GM21423 (cell line): ENCODE data around the gene SIDT2.
"Not testable (repeated sequence)": the region's sequence is repeated elsewhere in the genome, so short reads cannot be mapped to it uniquely, and the experiment has no call there.

Experiments used
- ATAC-seq: cut with Tn5 transposase; IDR thresholded peaks from one replicate; pipeline ENCODE4 v1.9.1; 2021; ENCODE audit warnings: mild to moderate bottlenecking, moderate library complexity; ENCODE audit not compliant: unreplicated experiment

Gene SIDT2

DNA sequence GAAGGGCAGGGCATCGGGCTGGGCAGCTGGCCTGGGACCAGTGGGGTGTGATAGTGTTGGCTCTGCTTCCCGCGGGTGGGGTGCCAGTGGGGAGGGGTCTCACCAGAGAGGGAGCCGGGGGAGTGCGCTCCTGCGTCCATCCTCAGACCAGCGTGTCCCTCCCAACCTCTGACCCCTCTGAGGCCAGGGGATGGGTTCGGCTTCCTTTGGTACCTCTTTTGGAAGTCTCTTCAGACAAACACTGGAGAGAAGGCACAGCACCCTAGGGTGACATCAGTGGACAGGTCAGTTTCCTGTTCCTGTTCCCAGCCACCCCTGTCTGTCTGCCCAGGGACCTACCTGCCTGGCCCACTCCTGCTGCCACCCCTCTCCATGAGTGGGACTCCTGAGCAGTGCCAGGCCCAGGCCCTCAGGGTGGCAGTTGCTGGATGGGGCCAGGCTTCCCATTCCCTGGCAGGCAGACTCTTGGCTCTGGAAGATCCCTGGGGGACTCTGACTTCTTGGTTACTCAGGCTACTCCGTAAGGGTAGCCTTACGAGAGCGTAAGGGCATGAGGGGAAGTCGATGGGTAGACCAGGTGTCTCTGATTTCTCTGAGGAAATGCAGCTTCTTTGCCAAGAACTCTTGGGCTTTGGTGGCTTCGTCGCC is 23.2 kb downstream of the SIDT2 start:
- no peak for ATAC-seq

DNA sequence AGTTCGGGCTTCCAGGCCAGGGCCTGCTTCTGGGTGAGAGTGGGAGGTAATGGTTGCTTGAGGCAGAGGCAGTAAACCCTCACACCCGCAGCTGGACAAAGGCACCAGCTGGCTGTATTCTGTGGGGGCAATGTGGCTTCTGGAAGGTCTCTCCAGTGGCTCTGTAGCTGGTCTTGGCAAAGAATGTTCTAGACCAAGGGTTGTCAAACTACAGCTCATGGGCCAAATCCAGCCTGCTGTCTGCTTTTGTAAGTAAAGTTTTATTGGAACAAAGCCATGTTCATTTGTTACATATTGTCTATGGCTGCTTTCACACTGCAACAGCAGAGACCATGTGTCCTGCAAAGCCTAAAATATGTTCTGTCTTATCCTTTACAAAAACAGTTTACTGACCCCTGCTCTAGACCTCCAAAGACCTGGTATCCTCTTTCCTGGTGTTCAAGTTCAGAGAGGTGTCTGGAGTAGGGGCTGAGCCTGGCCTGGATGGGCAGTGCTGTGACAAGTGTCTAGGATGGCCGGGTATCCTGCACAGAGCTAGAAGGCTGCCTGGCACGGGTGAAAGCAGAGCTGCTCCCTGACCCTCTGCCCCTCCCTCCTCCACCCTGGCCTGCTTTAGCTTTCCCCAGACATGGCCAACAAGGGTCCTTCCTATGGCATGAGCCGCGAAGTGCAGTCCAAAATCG is 24.0 kb downstream of the SIDT2 start:
- no peak for ATAC-seq

DNA sequence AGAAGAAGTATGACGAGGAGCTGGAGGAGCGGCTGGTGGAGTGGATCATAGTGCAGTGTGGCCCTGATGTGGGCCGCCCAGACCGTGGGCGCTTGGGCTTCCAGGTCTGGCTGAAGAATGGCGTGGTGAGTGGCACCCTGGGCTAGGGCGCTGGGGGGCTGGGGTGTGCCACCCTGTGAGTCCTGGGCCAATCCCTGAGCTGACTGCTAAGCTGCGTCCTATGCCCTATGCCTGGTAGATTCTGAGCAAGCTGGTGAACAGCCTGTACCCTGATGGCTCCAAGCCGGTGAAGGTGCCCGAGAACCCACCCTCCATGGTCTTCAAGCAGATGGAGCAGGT is 24.5 kb downstream of the SIDT2 start:
- no peak for ATAC-seq

DNA sequence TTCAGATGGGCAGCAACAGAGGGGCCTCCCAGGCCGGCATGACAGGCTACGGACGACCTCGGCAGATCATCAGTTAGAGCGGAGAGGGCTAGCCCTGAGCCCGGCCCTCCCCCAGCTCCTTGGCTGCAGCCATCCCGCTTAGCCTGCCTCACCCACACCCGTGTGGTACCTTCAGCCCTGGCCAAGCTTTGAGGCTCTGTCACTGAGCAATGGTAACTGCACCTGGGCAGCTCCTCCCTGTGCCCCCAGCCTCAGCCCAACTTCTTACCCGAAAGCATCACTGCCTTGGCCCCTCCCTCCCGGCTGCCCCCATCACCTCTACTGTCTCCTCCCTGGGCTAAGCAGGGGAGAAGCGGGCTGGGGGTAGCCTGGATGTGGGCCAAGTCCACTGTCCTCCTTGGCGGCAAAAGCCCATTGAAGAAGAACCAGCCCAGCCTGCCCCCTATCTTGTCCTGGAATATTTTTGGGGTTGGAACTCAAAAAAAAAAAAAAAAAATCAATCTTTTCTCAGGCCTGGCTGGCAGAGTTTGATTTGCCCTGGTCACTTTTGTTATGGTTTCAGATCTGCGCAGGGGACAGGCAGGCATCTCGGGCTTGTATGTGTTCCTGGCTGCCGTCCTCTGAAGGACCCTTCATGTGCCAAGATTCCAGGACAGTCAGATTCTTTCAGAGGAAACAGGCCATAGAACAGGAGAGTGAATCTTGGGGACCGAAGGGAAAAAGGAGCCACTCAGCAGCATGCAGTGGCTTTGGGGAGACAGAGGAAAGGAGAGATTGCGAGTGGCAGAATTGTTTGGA is 25.9 kb downstream of the SIDT2 start:
- no peak for ATAC-seq

DNA sequence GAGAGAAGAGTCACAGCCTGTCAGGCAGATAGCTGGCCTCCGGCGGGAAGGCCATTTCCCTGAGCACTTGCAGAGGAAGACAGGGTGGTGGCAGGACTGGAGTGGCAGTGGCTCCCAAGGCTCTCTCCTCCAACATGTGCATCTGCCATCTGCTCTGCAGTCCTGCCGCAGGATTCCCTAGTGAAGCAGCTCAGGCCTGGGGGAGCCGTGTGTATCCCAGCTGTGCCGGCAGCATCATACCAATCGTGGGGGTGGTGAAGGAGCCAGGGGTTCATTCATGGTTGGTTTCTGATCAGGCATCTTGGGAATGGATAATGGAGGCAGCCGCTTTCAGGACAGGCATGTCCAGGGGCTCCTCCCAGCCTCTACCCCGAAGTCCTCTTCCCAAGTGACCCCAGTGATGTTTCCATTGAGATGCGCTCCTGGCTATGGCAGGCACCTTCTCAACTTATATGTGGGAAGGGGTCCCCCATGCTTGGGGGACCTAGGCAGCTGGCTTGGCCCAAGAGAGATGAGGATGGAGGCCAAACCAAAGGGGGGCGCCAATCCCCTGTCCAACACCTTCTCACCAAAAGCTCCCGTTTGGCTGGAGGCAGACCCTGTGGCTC is 26.8 kb downstream of the SIDT2 start:
- ATAC-seq = no peak

DNA sequence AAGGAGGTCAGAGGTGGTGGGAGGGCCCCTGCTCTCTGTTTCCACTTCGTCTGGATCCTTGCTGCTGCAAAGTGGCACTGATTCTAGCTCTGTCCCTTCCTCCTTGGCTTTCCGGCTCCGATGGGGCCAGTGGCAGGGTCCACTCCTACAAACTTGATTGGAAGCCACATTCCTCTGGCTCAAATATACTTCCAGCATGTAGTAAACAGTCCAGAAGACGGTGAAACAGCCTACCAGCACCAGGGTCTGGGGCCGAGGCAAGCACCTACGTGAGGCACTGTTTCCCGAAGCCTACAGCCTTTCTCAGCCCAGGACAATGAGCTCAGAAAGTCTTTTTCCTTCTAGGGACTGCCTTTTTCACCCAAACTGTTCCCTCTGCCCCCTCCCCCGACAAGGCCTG is 27.6 kb downstream of the SIDT2 start:
- not testable (repeated sequence) for ATAC-seq

DNA sequence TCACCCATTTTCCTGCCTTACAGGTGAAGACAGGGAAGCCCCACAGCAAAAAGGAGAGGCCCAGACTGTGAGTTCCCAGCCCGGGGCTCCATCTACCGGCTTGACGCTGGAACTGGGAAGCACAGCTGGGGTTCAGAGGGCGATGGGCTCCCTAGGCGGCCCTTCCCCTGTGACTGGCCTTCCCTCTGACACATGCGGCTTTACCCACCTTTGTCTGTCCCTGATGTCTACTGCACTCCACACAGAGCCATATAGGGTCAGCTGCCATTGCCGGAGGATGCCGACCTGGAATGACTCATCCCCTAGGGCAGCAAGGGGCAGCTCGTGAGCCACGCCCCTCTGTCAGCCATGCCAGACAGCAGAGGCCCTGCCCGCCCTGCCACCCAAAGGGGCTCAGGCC is 28.3 kb downstream of the SIDT2 start:
- ATAC-seq = not testable (repeated sequence)

DNA sequence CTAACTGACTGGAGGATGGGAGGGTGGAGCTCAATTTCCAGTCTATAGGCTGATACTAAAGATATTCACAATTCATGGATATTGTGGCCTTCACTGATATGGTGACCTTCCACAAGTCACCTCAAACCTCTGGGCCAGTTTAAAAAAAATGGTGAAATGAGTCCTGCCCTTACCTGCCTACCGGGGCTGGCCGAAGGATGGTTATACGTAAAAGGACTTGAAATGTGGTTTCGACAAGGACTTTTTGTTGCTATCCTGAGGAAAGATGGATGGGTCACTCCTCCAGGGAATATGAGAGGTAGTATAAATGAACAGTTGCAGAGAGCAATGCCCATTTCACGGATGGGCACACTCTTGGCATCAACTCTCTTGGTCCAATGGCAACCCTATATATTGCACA is 28.9 kb downstream of the SIDT2 start:
- not testable (repeated sequence) for ATAC-seq

DNA sequence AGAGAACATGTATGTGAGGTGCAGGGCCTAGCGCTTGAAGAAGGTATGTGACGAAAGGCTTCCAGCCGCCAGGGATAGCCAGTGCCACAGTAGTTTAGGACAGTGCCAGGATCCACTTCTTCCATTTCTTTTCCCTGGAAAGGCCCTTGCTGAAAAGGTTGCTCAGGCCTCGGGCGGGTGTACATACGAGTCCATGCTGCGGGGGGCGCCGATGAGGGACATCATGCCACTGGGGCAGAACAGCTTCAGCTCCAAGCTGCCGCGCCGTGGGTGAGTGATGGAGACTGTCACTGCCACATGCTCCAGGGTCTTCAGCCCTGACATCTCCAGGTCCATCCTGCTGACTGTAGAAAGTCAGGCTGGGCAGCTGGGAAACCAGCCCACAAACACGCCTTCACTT is 30.2 kb downstream of the SIDT2 start:
- not testable (repeated sequence) for ATAC-seq

DNA sequence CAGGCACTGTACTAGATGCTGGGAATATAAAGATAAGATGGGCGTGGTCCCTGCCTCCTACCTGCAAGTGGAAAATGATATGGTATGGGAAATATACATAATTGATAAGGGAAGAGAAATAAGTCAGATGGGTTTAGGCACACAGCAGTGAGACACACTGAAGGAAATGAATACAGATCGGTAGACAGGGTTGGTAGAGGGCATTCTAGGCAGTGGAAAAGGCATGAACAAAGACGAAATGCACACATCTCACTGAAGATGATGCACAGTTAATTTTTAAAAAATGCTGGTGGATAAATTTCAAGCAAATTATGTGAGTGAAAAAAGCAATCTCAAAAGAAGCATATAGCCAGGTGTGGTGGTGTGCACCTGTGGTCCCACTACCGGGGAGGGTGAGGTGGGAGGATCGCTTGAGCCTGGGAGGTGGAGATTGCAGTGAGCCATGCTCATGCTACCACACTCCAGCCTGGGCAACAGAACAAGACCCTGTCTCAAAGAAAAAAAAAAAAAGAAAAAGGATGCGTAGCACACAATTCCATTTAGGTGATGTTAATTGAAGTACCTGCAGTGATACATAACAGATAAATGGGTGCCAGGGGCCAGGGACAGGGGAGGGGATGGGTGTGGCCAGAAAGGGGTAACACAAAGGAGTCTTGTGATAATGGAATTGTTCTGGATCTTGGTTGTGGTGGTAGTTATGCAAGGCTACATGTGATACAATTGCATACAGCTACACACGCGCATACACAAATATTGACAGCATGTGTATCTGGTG is 31.0 kb downstream of the SIDT2 start:
- not testable (repeated sequence) for ATAC-seq

DNA sequence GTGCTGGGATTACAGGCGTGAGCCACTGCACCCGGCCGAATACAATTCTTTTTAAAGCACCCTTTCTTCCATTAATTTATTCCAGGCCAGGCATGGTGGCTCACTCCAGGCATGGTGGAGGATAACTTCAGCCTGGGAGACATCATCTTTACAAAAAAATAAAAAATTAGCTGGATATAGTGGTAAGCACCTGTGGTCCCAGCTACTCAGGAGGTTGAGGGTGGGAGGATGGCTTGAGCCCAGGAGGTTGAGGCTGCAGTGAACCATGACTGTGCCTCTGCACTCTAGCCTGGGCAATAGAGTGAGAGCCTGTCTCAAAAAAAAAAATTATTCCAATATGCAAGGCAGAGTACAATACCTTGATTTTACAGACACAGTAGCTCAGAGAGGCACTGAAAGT is 32.1 kb downstream of the SIDT2 start:
- ATAC-seq = no peak

DNA sequence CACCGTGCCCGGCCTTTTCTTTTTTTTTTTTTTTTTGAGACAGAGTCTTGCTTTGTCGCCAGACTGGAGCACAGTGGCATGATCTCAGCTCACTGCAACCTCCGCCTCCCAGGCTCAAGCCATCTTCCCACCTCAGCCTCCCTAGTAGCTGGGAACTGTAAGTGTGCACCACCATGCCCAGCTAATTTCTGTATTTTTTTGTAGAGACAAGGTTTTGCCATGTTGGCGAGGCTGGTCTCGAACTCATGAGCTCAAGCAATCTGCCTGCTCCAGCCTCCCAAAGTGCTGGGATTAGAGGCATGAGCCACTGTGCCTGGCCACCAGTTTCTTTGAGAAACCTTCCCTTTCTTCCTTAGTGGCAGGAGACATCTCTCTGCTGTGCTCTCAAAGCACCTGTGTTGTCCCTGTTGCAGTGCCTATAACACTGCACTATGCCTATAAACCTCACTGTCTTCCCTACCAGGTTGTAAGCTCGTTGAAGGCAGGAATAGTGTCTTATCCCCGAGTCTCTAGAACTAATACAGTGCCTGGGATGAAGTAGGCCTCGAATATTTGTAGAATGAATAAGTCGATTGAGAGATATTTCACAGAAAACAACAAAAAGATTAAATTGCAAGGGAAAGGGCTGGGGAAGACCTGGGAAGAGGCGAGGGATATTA is 34.3 kb downstream of the SIDT2 start:
- no peak for ATAC-seq

DNA sequence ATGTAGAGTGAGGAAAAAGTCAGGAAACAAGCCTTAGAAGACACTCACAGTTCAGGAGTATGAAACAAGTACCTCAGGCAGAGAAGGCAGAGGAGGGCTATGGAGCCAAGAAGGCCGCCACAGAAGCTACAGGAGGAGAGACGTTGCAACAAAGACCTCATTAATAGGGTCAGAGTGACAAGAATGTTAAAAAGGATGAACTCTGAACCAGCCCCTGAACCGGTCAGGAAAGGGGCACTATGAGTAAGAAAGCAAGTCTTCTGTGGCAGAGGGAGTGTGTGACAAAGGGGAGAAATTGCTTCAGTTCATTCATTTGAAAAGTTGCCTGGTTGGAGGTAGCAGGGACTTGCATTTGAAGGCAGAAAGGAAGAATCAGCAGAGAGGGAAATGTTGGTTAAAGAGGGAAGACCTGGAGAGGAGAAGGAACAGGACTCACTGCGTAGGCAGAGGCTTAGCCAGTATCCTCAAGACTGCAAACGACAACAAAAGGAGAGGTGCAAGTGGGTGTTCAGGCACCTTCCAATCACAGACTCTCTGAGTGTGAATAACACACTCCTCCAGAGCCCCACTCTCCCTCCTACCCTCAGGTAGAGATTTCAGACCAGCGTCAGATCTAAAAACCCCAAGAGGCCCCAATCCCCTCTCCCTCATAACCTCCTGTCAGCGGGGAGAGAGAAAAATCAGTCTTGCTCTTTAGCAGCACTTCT is 36.0 kb downstream of the SIDT2 start:
- ATAC-seq = no peak

DNA sequence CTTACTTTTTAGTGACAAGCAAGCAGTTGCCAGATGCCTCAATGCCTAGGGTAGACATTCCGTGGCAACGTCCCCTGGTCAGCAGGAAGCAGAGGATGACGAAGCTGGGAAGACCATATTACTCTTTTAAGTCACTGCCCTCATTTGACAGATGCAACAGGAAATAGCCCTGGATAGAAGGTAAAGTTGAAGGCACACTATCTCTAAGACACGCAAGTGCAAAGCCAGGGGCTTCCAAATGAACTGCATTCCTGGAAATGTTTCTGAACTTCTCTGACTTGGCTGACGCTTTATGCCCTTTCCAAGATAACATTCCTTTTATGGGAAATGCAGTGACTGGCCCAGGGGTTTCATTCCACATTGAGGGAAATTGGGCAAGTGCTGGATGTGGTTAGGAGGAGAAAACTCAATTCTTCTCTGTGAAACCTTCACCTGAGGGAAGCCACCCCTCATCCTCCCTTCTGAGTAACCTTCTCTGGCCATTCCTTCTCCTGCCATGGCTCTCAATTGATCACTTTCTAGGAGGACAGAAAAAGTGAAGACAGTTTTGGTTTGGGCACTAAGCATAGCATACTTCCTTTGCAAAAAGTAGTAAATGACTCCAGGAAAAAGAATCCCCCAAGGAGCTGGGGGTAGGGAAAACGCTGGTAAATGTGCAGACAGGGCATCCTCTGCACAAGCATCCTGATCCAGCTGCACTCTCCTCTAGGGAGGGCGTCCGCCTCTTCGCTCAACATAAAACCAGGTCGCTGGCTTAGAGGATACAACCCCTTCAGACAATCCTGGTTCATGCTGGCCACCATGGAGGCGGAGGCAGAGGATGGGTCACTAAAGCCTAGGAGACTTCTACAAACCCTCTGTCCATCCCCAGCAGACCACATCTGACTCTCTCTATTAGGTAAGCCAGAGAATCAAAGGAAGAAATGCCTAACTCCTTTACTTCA is 38.9 kb downstream of the SIDT2 start:
- ATAC-seq = no peak

DNA sequence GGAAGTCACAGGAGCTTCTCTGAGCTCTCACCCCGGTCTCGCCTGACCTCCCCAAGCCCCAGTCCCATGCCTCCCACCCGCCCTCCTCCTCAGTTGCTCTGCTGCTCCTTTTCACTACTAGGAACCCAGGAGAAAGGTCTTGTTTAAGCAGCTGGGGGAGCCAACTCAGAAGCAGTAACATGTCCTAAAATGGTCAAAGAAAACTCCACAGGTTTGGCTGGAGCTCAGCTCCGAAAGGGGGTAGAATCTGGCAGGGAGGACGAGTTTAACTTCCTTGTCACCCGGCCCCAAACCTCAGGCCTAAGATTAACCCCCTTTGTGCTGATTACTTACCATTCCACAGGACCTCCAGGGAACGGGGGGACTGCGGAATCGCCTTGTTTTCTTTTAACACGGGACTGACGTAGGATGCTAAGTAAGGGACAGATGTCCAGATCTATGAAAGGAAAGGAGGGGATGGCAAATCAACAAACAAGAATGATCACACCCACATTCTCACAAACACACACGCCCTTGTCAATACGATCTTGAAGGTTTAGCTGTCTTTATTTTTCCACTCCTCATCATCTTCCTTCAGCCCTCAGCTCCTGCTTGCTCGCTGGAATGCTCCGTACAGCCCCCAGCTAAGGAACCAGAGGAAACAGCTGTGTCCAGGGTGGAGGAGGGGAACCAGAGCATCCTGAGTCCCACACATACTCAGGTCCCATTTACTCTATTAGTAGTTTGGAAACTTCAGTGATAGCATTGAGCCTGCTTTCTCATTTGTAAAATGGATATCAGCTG is 39.8 kb downstream of the SIDT2 start:
- no peak for ATAC-seq

DNA sequence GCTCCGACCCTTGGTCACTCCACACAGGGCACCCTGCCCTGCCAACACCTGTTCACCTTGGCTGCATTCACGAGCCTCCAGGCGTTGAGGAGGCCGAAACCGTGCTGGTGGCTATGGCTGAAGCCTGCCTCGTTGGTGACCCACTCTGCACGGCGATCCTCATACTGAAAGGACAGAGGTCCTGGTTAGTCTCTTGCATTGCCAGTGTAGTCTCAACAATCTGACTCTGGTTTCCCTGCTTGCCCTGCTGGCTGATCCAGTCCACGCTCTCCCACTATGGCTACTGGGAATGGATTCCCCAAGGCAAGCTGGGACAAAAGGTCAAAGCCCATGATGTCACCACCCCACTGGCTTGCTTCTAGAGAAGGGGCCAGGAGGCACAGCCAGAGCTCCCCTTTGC is 40.5 kb downstream of the SIDT2 start:
- ATAC-seq = no peak

DNA sequence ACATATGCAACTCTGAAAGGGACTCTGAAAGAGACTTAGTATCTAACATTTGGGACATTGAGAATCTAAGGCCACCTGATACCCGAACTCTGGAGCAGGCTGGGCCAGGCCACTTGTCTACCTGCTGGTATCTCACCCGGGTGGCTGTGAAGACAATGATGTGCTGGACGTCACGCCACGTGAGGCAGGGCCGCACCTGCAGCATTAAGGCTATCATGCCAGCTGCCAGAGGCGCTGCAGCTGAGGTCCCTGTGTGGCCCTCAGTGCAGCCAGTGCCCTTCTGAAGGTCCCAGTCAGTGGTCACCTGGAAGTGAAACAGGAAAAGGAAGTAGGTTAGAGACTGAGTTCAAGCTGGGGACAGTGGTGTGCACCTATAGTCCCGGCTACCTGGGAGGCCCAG is 40.9 kb downstream of the SIDT2 start:
- ATAC-seq = no peak

DNA sequence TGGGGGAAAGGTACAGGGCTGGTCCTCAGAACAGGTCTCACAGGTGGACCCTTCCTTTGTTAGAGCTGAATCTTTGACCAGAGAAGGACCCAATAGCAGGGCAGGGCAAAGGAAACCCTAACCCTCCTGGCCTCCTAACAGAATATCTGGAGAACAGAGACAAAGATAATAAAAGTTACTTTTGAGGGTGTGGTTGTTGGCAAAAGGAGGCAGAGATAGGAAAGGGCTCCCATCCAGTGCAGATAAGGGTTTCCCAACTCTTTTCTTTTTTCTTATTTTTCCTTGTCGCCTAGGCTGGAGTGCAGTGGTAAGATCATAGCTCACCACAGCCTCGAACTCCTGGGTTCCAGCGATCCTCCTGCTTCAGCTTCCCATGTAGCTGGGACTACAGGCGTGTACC is 41.5 kb downstream of the SIDT2 start:
- ATAC-seq = no peak
